Right lobe of liver (tissue), 6 donors: Measurements from ENCODE around the gene TIMM13. TPM values are rescaled to one million over a fixed set of nuclear protein-coding genes. Genes with fewer than 3 reads are reported as not detected.

ENCODE experiments used
- ATAC-seq, 4 donors: fragments of 200-7000 bp; cut with Tn5 transposase; one replicate each; pipeline ENCODE4 v1.9.1; 2020; ENCODE audit warnings: mild to moderate bottlenecking in 4 of 4, moderate library complexity in 4 of 4
- DNase-seq, 3 donors: peaks; one replicate each; pipeline ENCODE4 v3.0.0-alpha.2; 2020
- H3K27ac ChIP-seq, 3 donors: fragments of 200-600 bp; one replicate each; pipeline ENCODE4 v1.8.0; 2022
- H3K27me3 ChIP-seq, 2 donors: fragments of 200-600 bp; one replicate each; pipeline ENCODE4 v1.8.0; 2022
- H3K36me3 ChIP-seq, 4 donors: fragments of 200-600 bp; sonication (generic) in 1 of 4; one replicate each; pipeline versions ENCODE4 v1.5.1 to v1.8.0; 2017 to 2022; ENCODE audit warnings: control low read depth in 1 of 4
- H3K4me1 ChIP-seq, 4 donors: fragments of 200-600 bp; sonication (generic) in 1 of 4; one replicate each; pipeline versions ENCODE4 v1.5.1 to v1.8.0; 2017 to 2022; ENCODE audit warnings: control low read depth in 1 of 4
- H3K4me3 ChIP-seq, 3 donors: fragments of 200-600 bp; one replicate each; pipeline ENCODE4 v1.8.0; 2022
- H3K9me3 ChIP-seq, 4 donors: fragments of 200-600 bp; sonication (generic) in 1 of 4; one replicate each; pipeline versions ENCODE4 v1.5.1 to v1.8.0; 2017 to 2022; ENCODE audit warnings: control low read depth in 1 of 4
- POLR2A ChIP-seq: fragments of 450-650 bp; IDR thresholded peaks from one replicate; pipeline ENCODE4 v1.6.1; 2017; ENCODE audit warnings: antibody characterized with exemption, mild to moderate bottlenecking
- WGBS: methylation state at CpG from one replicate; pipeline ENCODE4 v1.1.6; 2018; ENCODE audit warnings: low coverage, low lambda C conversion rate; ENCODE audit not compliant: insufficient coverage; ENCODE audit errors: missing lambda C conversion rate; 5-methylcytosine and 5-hydroxymethylcytosine counted together
- intact Hi-C, 2 donors: fragments of 100-400 bp; cut with DNase I; formaldehyde crosslinking; loops; one replicate each; pipeline versions ENCODE4 v1.11.2 to v1.14.1; 2022
- total RNA-seq, 6 experiments: library from RNA; depleted of rRNA in 2 of 6; stranded (reverse); fragments of >200 nt in 2 of 6; fragmentation: NEBNext Ultra II Directional in 3 of 6; extraction: Animal tissue kit (Norgen Biotek cat#: 25700) in 3 of 6; gene quantifications; one replicate each; pipeline versions ENCODE4 v1.1.0 to v1.2.4, GENCODE V29; 2016 to 2023
- TF ChIP-seq, protein P1 (sequence below), 4 donors: fragments of 200-600 bp in 3 of 4; fragments of 450-650 bp in 1 of 4; IDR thresholded peaks; one replicate each; pipeline versions ENCODE4 v1.5.1 to v1.8.0; 2016 to 2022; ENCODE audit warnings: antibody characterized with exemption in 4 of 4, mild to moderate bottlenecking in 2 of 4
- donor health status: DM: no; HTN: yes; CAD: no.
- donor health status: DM: no; HTN: no; CAD: no.
- donor health status: DM: no; HTN: no; CAD: no.
- donor health status: DM: no; HTN: yes; CAD: no.
- donor health status: DM: no; HTN: yes; CAD: no.

The TIMM13 gene
- total RNA-seq, 6 experiments from 2014 or later: 35.5 to 59.8 (median 51.1) TPM

DNA sequence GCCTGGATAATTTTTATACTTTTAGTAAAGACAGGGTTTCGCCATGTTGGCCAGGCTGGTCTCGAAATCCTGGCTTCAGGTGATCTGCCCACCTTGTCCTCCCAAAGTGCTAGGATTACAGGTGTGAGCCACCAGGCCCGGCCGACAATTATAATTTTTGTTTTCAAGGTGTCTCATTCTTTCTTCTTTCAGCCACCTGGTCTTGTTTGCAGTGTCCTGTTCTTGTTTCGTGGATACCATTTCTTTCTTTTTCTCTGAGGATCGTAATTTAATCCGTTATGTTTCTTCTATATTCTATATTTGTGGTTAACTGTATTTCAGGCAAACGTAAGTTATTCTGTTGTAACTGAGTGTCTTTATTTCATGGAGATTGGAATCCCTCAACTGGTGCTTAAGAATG is 15.7 kb downstream of the TIMM13 start:
- 74% methylated on average over 8 of the region's 8 CpGs for WGBS
- Histone ChIP-seq H3K4me1 (no peaks in the 10 kb centered on the region), H3K27me3 (no peaks in the 10 kb centered on the region), H3K36me3 (no peaks in the 10 kb centered on the region), H3K9me3 (no peaks in the 10 kb centered on the region), H3K4me3 (no peak overlapping the region), H3K27ac (no peak overlapping the region)
- no peak for DNase-seq
- intact Hi-C loops: no loop called here
- no peak for ATAC-seq
- TF ChIP-seq POLR2A: no peak
- TF ChIP-seq, protein P1, sequence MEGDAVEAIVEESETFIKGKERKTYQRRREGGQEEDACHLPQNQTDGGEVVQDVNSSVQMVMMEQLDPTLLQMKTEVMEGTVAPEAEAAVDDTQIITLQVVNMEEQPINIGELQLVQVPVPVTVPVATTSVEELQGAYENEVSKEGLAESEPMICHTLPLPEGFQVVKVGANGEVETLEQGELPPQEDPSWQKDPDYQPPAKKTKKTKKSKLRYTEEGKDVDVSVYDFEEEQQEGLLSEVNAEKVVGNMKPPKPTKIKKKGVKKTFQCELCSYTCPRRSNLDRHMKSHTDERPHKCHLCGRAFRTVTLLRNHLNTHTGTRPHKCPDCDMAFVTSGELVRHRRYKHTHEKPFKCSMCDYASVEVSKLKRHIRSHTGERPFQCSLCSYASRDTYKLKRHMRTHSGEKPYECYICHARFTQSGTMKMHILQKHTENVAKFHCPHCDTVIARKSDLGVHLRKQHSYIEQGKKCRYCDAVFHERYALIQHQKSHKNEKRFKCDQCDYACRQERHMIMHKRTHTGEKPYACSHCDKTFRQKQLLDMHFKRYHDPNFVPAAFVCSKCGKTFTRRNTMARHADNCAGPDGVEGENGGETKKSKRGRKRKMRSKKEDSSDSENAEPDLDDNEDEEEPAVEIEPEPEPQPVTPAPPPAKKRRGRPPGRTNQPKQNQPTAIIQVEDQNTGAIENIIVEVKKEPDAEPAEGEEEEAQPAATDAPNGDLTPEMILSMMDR (IDR thresholded peaks at IDR 0.05): no peak

DNA sequence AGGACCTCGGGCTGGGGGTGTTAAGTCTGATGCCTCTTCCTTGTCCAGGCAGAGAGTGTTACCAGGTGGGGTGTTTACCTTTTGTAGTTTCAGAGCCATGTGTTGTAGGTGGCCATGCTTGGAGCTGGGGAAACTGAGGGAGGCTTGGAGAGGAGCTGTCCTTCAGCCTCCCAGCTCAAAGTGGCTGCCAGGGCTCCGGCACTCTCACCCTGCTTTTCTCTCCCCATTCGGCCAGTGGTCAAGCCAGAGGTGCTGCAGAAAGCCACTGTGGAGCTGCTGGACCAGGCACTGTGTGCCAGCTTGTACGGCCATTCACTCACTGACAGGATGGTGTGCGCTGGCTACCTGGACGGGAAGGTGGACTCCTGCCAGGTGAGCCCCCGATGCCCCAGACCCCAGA is 17.4 kb downstream of the TIMM13 start:
- no peak for DNase-seq

DNA sequence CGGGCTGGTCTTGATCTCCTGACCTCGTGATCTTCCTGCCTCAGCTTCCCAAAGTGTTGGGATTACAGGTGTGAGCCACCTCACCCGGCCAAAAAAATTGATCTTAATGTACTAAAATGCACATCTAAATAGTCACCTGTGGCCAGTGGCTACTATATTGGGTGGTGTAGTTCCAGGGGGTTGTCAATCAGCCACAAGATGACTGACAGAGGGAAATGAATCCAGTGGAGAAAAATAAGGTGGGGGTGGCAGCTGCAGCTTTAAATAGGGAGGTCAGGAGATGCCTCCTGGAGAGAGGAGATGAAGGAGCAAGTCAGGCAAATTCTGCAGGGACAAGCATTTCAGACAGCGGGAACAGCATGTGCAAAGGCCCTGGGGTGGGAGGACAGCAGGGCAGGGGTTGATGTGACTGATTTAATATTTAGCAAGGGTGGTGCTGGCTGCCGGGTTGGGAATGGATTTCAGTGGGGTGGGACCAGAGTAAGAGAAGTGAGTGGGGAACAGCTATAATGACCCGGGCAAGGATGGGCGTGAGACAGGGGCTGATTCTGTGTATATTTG is 18.0 kb downstream of the TIMM13 start:
- TF ChIP-seq, protein P1 (IDR thresholded peaks at IDR 0.05): no peak
- TF ChIP-seq POLR2A: no peak
- 76% methylated on average over 7 of the region's 7 CpGs for WGBS
- no peaks in the 10 kb centered on the region for H3K9me3 ChIP-seq
- no peak overlapping the region for H3K4me3 ChIP-seq
- DNase-seq: no peak
- no peak for ATAC-seq
- no peaks in the 10 kb centered on the region for H3K4me1 ChIP-seq
- no peaks in the 10 kb centered on the region for H3K27me3 ChIP-seq
- no peaks in the 10 kb centered on the region for H3K36me3 ChIP-seq
- no peak overlapping the region for H3K27ac ChIP-seq
- intact Hi-C loops: no loop called here

More for the DNA sequence above, 17.4 kb downstream of the TIMM13 start:
- no peak overlapping the region for H3K4me3 ChIP-seq
- intact Hi-C loops: no loop called here
- H3K36me3 ChIP-seq: no peaks in the 10 kb centered on the region
- H3K4me1 ChIP-seq: no peaks in the 10 kb centered on the region
- H3K27ac ChIP-seq: no peak overlapping the region
- TF ChIP-seq, protein P1 (IDR thresholded peaks at IDR 0.05): no peak
- TF ChIP-seq POLR2A: no peak
- no peaks in the 10 kb centered on the region for H3K27me3 ChIP-seq
- no CpG with 5 or more reads among the region's 7 CpGs for WGBS
- H3K9me3 ChIP-seq: no peaks in the 10 kb centered on the region
- ATAC-seq: no peak

DNA sequence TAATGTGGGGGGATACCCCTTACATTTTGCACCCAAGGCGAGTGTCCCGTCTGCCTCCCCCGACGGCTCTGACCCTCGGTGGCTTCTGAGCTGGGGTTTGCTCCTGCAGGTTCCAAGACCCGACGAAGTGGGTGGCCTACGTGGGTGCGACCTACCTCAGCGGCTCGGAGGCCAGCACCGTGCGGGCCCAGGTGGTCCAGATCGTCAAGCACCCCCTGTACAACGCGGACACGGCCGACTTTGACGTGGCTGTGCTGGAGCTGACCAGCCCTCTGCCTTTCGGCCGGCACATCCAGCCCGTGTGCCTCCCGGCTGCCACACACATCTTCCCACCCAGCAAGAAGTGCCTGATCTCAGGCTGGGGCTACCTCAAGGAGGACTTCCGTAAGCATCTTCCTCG is 19.1 kb downstream of the TIMM13 start:
- H3K27ac ChIP-seq: no peak overlapping the region
- TF ChIP-seq POLR2A: no peak
- TF ChIP-seq, protein P1 (IDR thresholded peaks at IDR 0.05): no peak
- H3K4me1 ChIP-seq: no peaks in the 10 kb centered on the region
- 72% methylated on average over 13 of the region's 25 CpGs for WGBS
- ATAC-seq: peak in 1 of 4 donors; percentile 36
- H3K36me3 ChIP-seq: no peaks in the 10 kb centered on the region
- H3K4me3 ChIP-seq: no peak overlapping the region
- no peaks in the 10 kb centered on the region for H3K9me3 ChIP-seq
- no peak for DNase-seq
- no peaks in the 10 kb centered on the region for H3K27me3 ChIP-seq
- intact Hi-C loops: no loop called here
